K562 (cell line): ENCODE results near the gene OR2F1.
"Not testable (repeated sequence)": the region's sequence is repeated elsewhere in the genome, so short reads cannot be mapped to it uniquely, and the experiment has no call there.

ENCODE experiments used
- CBX5 ChIP-seq: IDR thresholded peaks from 2 replicates; pipeline ENCODE4 v1.6.1; 2014; ENCODE audit warnings: low read depth, borderline replicate concordance
- CCNT2 ChIP-seq: IDR thresholded peaks from 2 replicates; pipeline ENCODE4 v1.6.1; 2011; ENCODE audit warnings: borderline replicate concordance, low read depth, mild to moderate bottlenecking, moderate library complexity, mixed read lengths, low read length; ENCODE audit not compliant: insufficient read length; ENCODE audit errors: extremely low read depth
- ESRRA ChIP-seq: fragments of 450-650 bp; IDR thresholded peaks from 2 replicates; pipeline ENCODE4 v1.6.1; 2014; ENCODE audit warnings: low read depth, mild to moderate bottlenecking, moderate library complexity, borderline replicate concordance
- NFE2L1 ChIP-seq: fragments of 450-650 bp; IDR thresholded peaks from 2 replicates; pipeline ENCODE4 v1.6.1; 2016; ENCODE audit warnings: missing genetic modification characterization, low read depth, mild to moderate bottlenecking, missing compliant biosample characterization, moderate library complexity, borderline replicate concordance
- POLR2AphosphoS5 ChIP-seq: IDR thresholded peaks from 2 replicates; pipeline ENCODE4 v1.6.1; 2011; ENCODE audit warnings: mild to moderate bottlenecking, low read depth, low read length, moderate library complexity; ENCODE audit not compliant: control insufficient read depth, insufficient read depth
- PTBP1 ChIP-seq: fragments of 200-400 bp; formaldehyde crosslinking; IDR thresholded peaks from 2 replicates; pipeline ENCODE4 v1.6.1; 2017; ENCODE audit warnings: low read depth, low read length
- TAF1 ChIP-seq: IDR thresholded peaks from 2 replicates; pipeline ENCODE4 v1.6.1; 2011; ENCODE audit warnings: mild to moderate bottlenecking, low read length, moderate library complexity; ENCODE audit not compliant: insufficient read depth, control insufficient read depth, severe bottlenecking; ENCODE audit errors: extremely low read depth
- ZNF444 ChIP-seq: fragments of 250-450 bp; sonication (Bioruptor Pico); IDR thresholded peaks from 2 replicates; pipeline ENCODE4 v1.4.0; 2020; ENCODE audit warnings: mild to moderate bottlenecking, moderate library complexity
- TF ChIP-seq, protein P1 (sequence below), 2 experiments: fragments of 450-650 bp in 1 of 2; sonication (generic) in 1 of 2; formaldehyde crosslinking in 1 of 2; IDR thresholded peaks in 1 of 2; conservative IDR thresholded peaks in 1 of 2; 2 replicates each; pipeline versions ENCODE4 v1.6.1 to v1.8.1; 2016 to 2023; ENCODE audit warnings: mild to moderate bottlenecking in 2 of 2, moderate library complexity in 2 of 2, inconsistent platforms in 1 of 2, missing genetic modification reagents in 1 of 2

DNA sequence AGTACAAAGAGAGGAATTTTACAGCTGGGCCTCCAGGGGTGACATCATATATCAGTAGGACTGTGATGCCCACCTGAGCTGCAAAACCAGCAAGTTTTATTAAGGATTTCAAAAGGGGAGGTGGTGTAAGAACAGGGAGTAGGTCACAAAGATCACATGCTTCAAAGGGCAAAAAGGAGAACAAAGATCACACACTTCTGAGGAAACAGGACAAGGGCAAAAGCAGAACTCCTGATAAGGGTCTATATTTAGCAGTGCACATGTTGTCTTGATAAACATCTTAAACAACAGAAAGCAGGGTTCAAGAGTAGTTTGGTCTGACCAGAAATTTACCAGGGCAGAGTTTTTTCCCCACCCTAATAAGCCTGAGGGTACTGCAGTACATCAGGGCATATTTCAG is 55.4 kb downstream of the OR2F1 start:
- TF ChIP-seq ZNF444 (CRISPR knock-in tag); ESRRA; CCNT2; POLR2AphosphoS5; NFE2L1 (tag); CBX5; TAF1; PTBP1: not testable (repeated sequence)
- TF ChIP-seq, protein P1, sequence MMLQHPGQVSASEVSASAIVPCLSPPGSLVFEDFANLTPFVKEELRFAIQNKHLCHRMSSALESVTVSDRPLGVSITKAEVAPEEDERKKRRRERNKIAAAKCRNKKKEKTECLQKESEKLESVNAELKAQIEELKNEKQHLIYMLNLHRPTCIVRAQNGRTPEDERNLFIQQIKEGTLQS (IDR thresholded peaks at IDR 0.05): not testable (repeated sequence)
- TF ChIP-seq, protein P1 (CRISPR knock-in tag; conservative IDR thresholded peaks at IDR 0.05): not testable (repeated sequence)
